GM12875 (cell line): ENCODE results near the gene ZNF326.
A peak's percentile ranks its signal among the peaks of the same experiment; 100 is the strongest.

Experiments used
- H3K4me3 ChIP-seq: one replicate; pipeline ENCODE4 v1.5.1; 2011; ENCODE audit warnings: low read depth, low read length, control low read depth
- CTCF ChIP-seq: IDR thresholded peaks from 2 replicates; pipeline ENCODE4 v1.5.1; 2011; ENCODE audit warnings: low read depth, mild to moderate bottlenecking, control low read depth, inconsistent platforms, low read length, moderate library complexity, borderline replicate concordance; ENCODE audit not compliant: insufficient read depth

ZNF326 gene

GRCh38 chr1:89951766-89952604 is 42.9 kb upstream of the ZNF326 start:
- no peak overlapping the region for H3K4me3 ChIP-seq
- TF ChIP-seq CTCF = no peak

- no peak overlapping the region for H3K4me3 ChIP-seq
- no peak for TF ChIP-seq CTCF
Measured at GRCh38 chr1:89952605-89953130, 42.2 kb upstream of the ZNF326 start.

GRCh38 chr1:89953131-89953626 is 41.7 kb upstream of the ZNF326 start:
- TF ChIP-seq CTCF = peak; percentile 29; the same call in 1 of the 2 replicates
- H3K4me3 ChIP-seq = no peak overlapping the region

GRCh38 chr1:89953929-89954328 is 41.0 kb upstream of the ZNF326 start:
- TF ChIP-seq CTCF = no peak
- no peak overlapping the region for H3K4me3 ChIP-seq

- TF ChIP-seq CTCF = no peak
- no peak overlapping the region for H3K4me3 ChIP-seq
Measured at GRCh38 chr1:89954401-89954800, 40.5 kb upstream of the ZNF326 start.

- H3K4me3 ChIP-seq = no peak overlapping the region
- TF ChIP-seq CTCF = no peak
Measured at GRCh38 chr1:89955311-89956205, 39.4 kb upstream of the ZNF326 start.
